ENCODE data around the gene PGAM1. TPM values are rescaled to one million over a fixed set of nuclear protein-coding genes. Genes with fewer than 3 reads are reported as not detected.
"Not testable (repeated sequence)": the region's sequence is repeated elsewhere in the genome, so short reads cannot be mapped to it uniquely, and the experiment has no call there.

PGAM1 gene
- total RNA-seq, 2 donors from 2014 or later: 326 to 434 TPM

GRCh38 chr10:97404044-97404443 lies 21.9 kb upstream of the PGAM1 start:
- no peaks in the 10 kb centered on the region for H3K9me3 ChIP-seq
- H3K27ac ChIP-seq: no peak overlapping the region
- no peak overlapping the region for H3K4me3 ChIP-seq
- peaks cover 0 to 22% of the 10 kb centered on the region in 2 donors for H3K4me1 ChIP-seq
- H3K36me3 ChIP-seq: no peaks in the 10 kb centered on the region
- DNase-seq (ENCODE audit: low spot score): no peak
- H3K27me3 ChIP-seq: no peaks in the 10 kb centered on the region
- TF ChIP-seq CTCF (IDR thresholded peaks at IDR 0.05): no peak

GRCh38 chr10:97406064-97406463 lies 19.9 kb upstream of the PGAM1 start:
- DNase-seq (ENCODE audit: low spot score): no peak
- Histone ChIP-seq H3K36me3 (no peaks in the 10 kb centered on the region), H3K4me1 (peaks cover 0 to 9% of the 10 kb centered on the region in 2 donors), H3K27me3 (no peaks in the 10 kb centered on the region), H3K9me3 (no peaks in the 10 kb centered on the region), H3K4me3 (no peak overlapping the region), H3K27ac (no peak overlapping the region)
- TF ChIP-seq CTCF (IDR thresholded peaks at IDR 0.05): no peak

- not testable (repeated sequence) for H3K36me3 ChIP-seq; H3K9me3 ChIP-seq; H3K27me3 ChIP-seq; H3K27ac ChIP-seq; DNase-seq (ENCODE audit: low spot score); H3K4me3 ChIP-seq; H3K4me1 ChIP-seq
Measured at GRCh38 chr10:97406483-97406882, 19.5 kb upstream of the PGAM1 start.

GRCh38 chr10:97407211-97407951 lies 18.6 kb upstream of the PGAM1 start:
- Histone ChIP-seq H3K36me3 (no peaks in the 10 kb centered on the region), H3K27me3 (no peaks in the 10 kb centered on the region), H3K4me3 (peak overlapping the region in 1 of 2 donors; percentile 16), H3K4me1 (peaks cover 0 to 9% of the 10 kb centered on the region in 2 donors), H3K27ac (no peak overlapping the region), H3K9me3 (no peaks in the 10 kb centered on the region)
- TF ChIP-seq CTCF (IDR thresholded peaks at IDR 0.05): peak; percentile 52 to 83
- no peak for DNase-seq (ENCODE audit: low spot score)

- no peaks in the 10 kb centered on the region for H3K27me3 ChIP-seq
- TF ChIP-seq CTCF (IDR thresholded peaks at IDR 0.05): no peak
- no peaks in the 10 kb centered on the region for H3K36me3 ChIP-seq
- H3K4me1 ChIP-seq: peaks cover 0 to 9% of the 10 kb centered on the region in 2 donors
- H3K4me3 ChIP-seq: no peak overlapping the region
- no peaks in the 10 kb centered on the region for H3K9me3 ChIP-seq
- no peak for DNase-seq (ENCODE audit: low spot score)
- no peak overlapping the region for H3K27ac ChIP-seq
Measured at GRCh38 chr10:97407952-97408248, 18.1 kb upstream of the PGAM1 start.

GRCh38 chr10:97408496-97408992 lies 17.4 kb upstream of the PGAM1 start:
- H3K4me3 ChIP-seq: no peak overlapping the region
- H3K27ac ChIP-seq: no peak overlapping the region
- H3K4me1 ChIP-seq: peaks cover 0 to 9% of the 10 kb centered on the region in 2 donors
- no peak for TF ChIP-seq CTCF (IDR thresholded peaks at IDR 0.05)
- no peaks in the 10 kb centered on the region for H3K36me3 ChIP-seq
- no peaks in the 10 kb centered on the region for H3K27me3 ChIP-seq
- no peaks in the 10 kb centered on the region for H3K9me3 ChIP-seq
- DNase-seq (ENCODE audit: low spot score): no peak
